Heart left ventricle (tissue), 16 donors: ENCODE data around the gene NUTF2. TPM values are rescaled to one million over a fixed set of nuclear protein-coding genes. Genes with fewer than 3 reads are reported as not detected.

Experiments
- ATAC-seq, 4 donors: fragments of 200-7000 bp; cut with Tn5 transposase; one replicate each; pipeline ENCODE4 v1.9.1; 2020 to 2022; ENCODE audit warnings: moderate library complexity in 4 of 4, mild to moderate bottlenecking in 3 of 4, moderate number of reproducible peaks in 1 of 4
- DNase-seq, 5 donors: peaks; one replicate each; pipeline ENCODE4 v3.0.0-alpha.2; 2020
- H3K27ac ChIP-seq, 12 donors: fragments of 200-600 bp; sonication (generic) in 4 of 12; one replicate each; pipeline versions ENCODE4 v1.5.0 to v1.8.0; 2016 to 2022; ENCODE audit warnings: mild to moderate bottlenecking in 2 of 12
- H3K27me3 ChIP-seq, 9 donors: fragments of 200-600 bp; sonication (generic) in 2 of 9; one replicate each; pipeline versions ENCODE4 v1.5.1 to v1.8.0; 2016 to 2022; ENCODE audit warnings: mild to moderate bottlenecking in 3 of 9
- H3K36me3 ChIP-seq, 9 donors: fragments of 200-600 bp; sonication (generic) in 2 of 9; one replicate each; pipeline versions ENCODE4 v1.5.0 to v1.8.0; 2018 to 2022; ENCODE audit warnings: mild to moderate bottlenecking in 2 of 9
- H3K4me1 ChIP-seq, 12 donors: fragments of 200-600 bp; sonication (generic) in 4 of 12; one replicate each; pipeline versions ENCODE4 v1.5.0 to v1.8.0; 2016 to 2022; ENCODE audit warnings: mild to moderate bottlenecking in 3 of 12
- H3K4me3 ChIP-seq, 12 donors: fragments of 200-600 bp; sonication (generic) in 4 of 12; one replicate each; pipeline versions ENCODE4 v1.5.0 to v1.8.0; 2017 to 2022; ENCODE audit warnings: mild to moderate bottlenecking in 9 of 12, moderate library complexity in 4 of 12
- H3K9me3 ChIP-seq, 12 donors: fragments of 200-600 bp; sonication (generic) in 4 of 12; one replicate each; pipeline versions ENCODE4 v1.5.0 to v1.8.0; 2016 to 2022; ENCODE audit warnings: mild to moderate bottlenecking in 1 of 12
- CTCF ChIP-seq, 12 donors: fragments of 200-600 bp; sonication (generic) in 4 of 12; IDR thresholded peaks; one replicate each; pipeline versions ENCODE4 v1.5.0 to v1.8.0; 2018 to 2022; ENCODE audit warnings: antibody characterized with exemption in 12 of 12, mild to moderate bottlenecking in 5 of 12
- POLR2A ChIP-seq, 2 donors: fragments of 450-650 bp; IDR thresholded peaks; one replicate each; pipeline ENCODE4 v1.6.1; 2017; ENCODE audit warnings: antibody characterized with exemption in 2 of 2, mild to moderate bottlenecking in 2 of 2, moderate library complexity in 2 of 2
- WGBS, 4 donors: extraction: QIAGEN DNeasy Blood & Tissue Kit in 2 of 4; methylation state at CpG; one replicate each; pipeline versions ENCODE4 v1.1.5 to v1.1.7; 2013 to 2018; 5-methylcytosine and 5-hydroxymethylcytosine counted together
- intact Hi-C, 10 donors: fragments of 100-400 bp; cut with DNase I; formaldehyde crosslinking; loops; one replicate each; pipeline versions ENCODE4 v1.11.1 to v1.14.2; 2022
- polyA plus RNA-seq, 2 donors: library from polyadenylated mRNA; stranded (reverse); fragments of 200-250 nt; gene quantifications; one replicate each; pipeline ENCODE4 v1.2.3, GENCODE V29; 2013
- total RNA-seq, 9 donors: library from RNA; depleted of rRNA in 2 of 9; stranded (reverse); fragments of >200 nt in 2 of 9; fragmentation: NEBNext Ultra II Directional in 3 of 9; extraction: Animal tissue kit (Norgen Biotek cat#: 25700) in 3 of 9; gene quantifications; one replicate each; pipeline versions ENCODE4 v1.1.0 to v1.2.4, GENCODE V29; 2016 to 2023
- donor health status: ischemic (EF 13 %, LVEDD 7.1; RV severe dilation, severe dysfunction).
- donor health status: healthy with polysubstance abuse.
- donor health status: DM: no; HTN: yes; CAD: no.
- donor health status: DM: no; HTN: no; CAD: no.
- donor health status: ischemic (EF 25% LVEDD 6.9; RV normal size, moderate dysfunction).
- donor health status: ischemic (EF 25% LVEDD 5.7; RV mildly dilated, moderate dysfunction).
- donor health status: healthy.
- donor health status: DM: yes; HTN: yes; CAD: no.
- donor health status: ischemic (EF 35%, LVEDD 5.7; RV mildly dilated, moderate dysfunction).
- donor health status: nonischemic (EF 11% LVEDD 7.7; RV severe dilation, severe dysfunction).
- donor health status: DM: yes; HTN: yes; CAD: no.
- donor health status: PGD.
- donor health status: ischemic (EF 29% LVEDD 5.4; RV normal size, mild dysfunction).
- donor health status: nonischemic (EF 23%, LVEDD 6.1; RV moderate dilation, normal function).

NUTF2 gene
- total and polyA plus RNA-seq, 11 donors, result 66.5 to 191 (median 93.9) TPM

GRCh38 chr16:67847064-67847861 is 530 bp downstream of the NUTF2 start, which contains the start of gene CENPT:
TSS of gene CENPT (minus strand) at chr16:67847693. CDS start at chr16:67833859, 13,834 bp downstream.
- peak; percentile 8 to 77 (median 48) for ATAC-seq
- peak in 2 of 5 donors; percentile 52 to 79 for DNase-seq

GRCh38 chr16:67848118-67848517 is 1.4 kb downstream of the NUTF2 start:
- DNase-seq, result no peak
- no peaks in the 10 kb centered on the region for H3K9me3 ChIP-seq
- H3K4me3 ChIP-seq, result peak overlapping the region in 10 of 12 donors; percentile 77 to 100 (median 99)
- no peak for ATAC-seq
- no peaks in the 10 kb centered on the region for H3K27me3 ChIP-seq
- peak overlapping the region in 10 of 12 donors; percentile 91 to 100 (median 96) for H3K27ac ChIP-seq
- intact Hi-C loops, result loop anchor here in 1 of 10 donors (5.0 kb wide), 1 partner anchor 41 kb away; the partner anchor contains the start of genes RANBP10 and TSNAXIP1
- 85 to 91% (median 89%) methylated on average over 11 of the region's 11 CpGs for WGBS, 4 donors
- peaks cover 0 to 12% (median 0%) of the 10 kb centered on the region in 9 donors for H3K36me3 ChIP-seq
- H3K4me1 ChIP-seq, result peaks cover 24 to 57% (median 47%) of the 10 kb centered on the region in 12 donors
- TF ChIP-seq CTCF (IDR thresholded peaks at IDR 0.05) (no peak), POLR2A (IDR thresholded peaks at IDR 0.05) (no peak)

More at GRCh38 chr16:67847064-67847861, 530 bp downstream of the NUTF2 start, which contains the start of gene CENPT:
- peak within 1 kb of the TSS; percentile 76 to 100 (median 94) for H3K4me3 ChIP-seq
- TF ChIP-seq POLR2A (IDR thresholded peaks at IDR 0.05) (no peak), CTCF (IDR thresholded peaks at IDR 0.05) (no peak)
- H3K4me1 ChIP-seq, result peaks cover 24 to 63% (median 50%) of the 10 kb centered on the region in 12 donors
- peaks cover 0 to 12% (median 0%) of the 10 kb centered on the region in 9 donors for H3K36me3 ChIP-seq
- WGBS, 4 donors, result 0 to 1% (median 1%) methylated on average over 27 to 61 of the region's 62 CpGs
- H3K27ac ChIP-seq, result peak within 1 kb of the TSS; percentile 88 to 100 (median 96)
- H3K9me3 ChIP-seq, result no peaks in the 10 kb centered on the region
- no peaks in the 10 kb centered on the region for H3K27me3 ChIP-seq
- intact Hi-C loops, result loop anchor here in 1 of 10 donors (2.0 to 5.0 kb wide), 2 partner anchors 16 to 40 kb away; partner anchors contain the start of genes RANBP10 and TSNAXIP1

- ATAC-seq, result no peak
- Histone ChIP-seq H3K9me3 (no peaks in the 10 kb centered on the region), H3K4me1 (peaks cover 10 to 52% (median 41%) of the 10 kb centered on the region in 12 donors), H3K36me3 (peaks cover 0 to 11% (median 0%) of the 10 kb centered on the region in 9 donors), H3K4me3 (no peak overlapping the region), H3K27me3 (no peaks in the 10 kb centered on the region), H3K27ac (no peak overlapping the region)
- 96 to 99% (median 98%) methylated on average over 3 of the region's 3 CpGs for WGBS, 4 donors
- no peak for DNase-seq
- intact Hi-C loops, result no loop called here
- TF ChIP-seq CTCF (IDR thresholded peaks at IDR 0.05) (no peak), POLR2A (IDR thresholded peaks at IDR 0.05) (no peak)
Observed at GRCh38 chr16:67853670-67854069, 6.9 kb downstream of the NUTF2 start.

- H3K27ac ChIP-seq, result peak overlapping the region in 7 of 12 donors; percentile 15 to 87 (median 45)
- H3K4me1 ChIP-seq, result peaks cover 9 to 55% (median 42%) of the 10 kb centered on the region in 12 donors
- H3K27me3 ChIP-seq, result no peaks in the 10 kb centered on the region
- TF ChIP-seq POLR2A (IDR thresholded peaks at IDR 0.05) (no peak), CTCF (IDR thresholded peaks at IDR 0.05) (no peak)
- no peak for ATAC-seq
- peak in 2 of 5 donors; percentile 43 to 51 for DNase-seq
- H3K36me3 ChIP-seq, result peaks cover 0 to 9% (median 0%) of the 10 kb centered on the region in 9 donors
- no peak overlapping the region for H3K4me3 ChIP-seq
- no peaks in the 10 kb centered on the region for H3K9me3 ChIP-seq
- intact Hi-C loops, result no loop called here
- 41 to 55% (median 51%) methylated on average over 10 of the region's 10 CpGs for WGBS, 4 donors
Observed at GRCh38 chr16:67855789-67856188, 9.1 kb downstream of the NUTF2 start.
